Measurements from ENCODE around the gene TTC39B.

- TF ChIP-seq, protein P1, sequence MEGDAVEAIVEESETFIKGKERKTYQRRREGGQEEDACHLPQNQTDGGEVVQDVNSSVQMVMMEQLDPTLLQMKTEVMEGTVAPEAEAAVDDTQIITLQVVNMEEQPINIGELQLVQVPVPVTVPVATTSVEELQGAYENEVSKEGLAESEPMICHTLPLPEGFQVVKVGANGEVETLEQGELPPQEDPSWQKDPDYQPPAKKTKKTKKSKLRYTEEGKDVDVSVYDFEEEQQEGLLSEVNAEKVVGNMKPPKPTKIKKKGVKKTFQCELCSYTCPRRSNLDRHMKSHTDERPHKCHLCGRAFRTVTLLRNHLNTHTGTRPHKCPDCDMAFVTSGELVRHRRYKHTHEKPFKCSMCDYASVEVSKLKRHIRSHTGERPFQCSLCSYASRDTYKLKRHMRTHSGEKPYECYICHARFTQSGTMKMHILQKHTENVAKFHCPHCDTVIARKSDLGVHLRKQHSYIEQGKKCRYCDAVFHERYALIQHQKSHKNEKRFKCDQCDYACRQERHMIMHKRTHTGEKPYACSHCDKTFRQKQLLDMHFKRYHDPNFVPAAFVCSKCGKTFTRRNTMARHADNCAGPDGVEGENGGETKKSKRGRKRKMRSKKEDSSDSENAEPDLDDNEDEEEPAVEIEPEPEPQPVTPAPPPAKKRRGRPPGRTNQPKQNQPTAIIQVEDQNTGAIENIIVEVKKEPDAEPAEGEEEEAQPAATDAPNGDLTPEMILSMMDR (IDR thresholded peaks at IDR 0.05) = no peak
- TF ChIP-seq POLR2A (IDR thresholded peaks at IDR 0.05) = no peak
Observed at GRCh38 chr9:15235658-15236057, 71.4 kb downstream of the TTC39B start.

Measured in heart left ventricle (tissue), 13 donors.